Dedifferentiated amniotic fluid mesenchymal stem cell (primary cell): ENCODE results near the gene BCL2L1.
A peak's percentile ranks its signal among the peaks of the same experiment; 100 is the strongest.
"Not testable (repeated sequence)": the region's sequence is repeated elsewhere in the genome, so short reads cannot be mapped to it uniquely, and the experiment has no call there.

Source experiments
- DNase-seq: peaks from one replicate; pipeline ENCODE4 v3.0.0-alpha.2; 2016; ENCODE audit errors: extremely low spot score

BCL2L1 gene

DNA sequence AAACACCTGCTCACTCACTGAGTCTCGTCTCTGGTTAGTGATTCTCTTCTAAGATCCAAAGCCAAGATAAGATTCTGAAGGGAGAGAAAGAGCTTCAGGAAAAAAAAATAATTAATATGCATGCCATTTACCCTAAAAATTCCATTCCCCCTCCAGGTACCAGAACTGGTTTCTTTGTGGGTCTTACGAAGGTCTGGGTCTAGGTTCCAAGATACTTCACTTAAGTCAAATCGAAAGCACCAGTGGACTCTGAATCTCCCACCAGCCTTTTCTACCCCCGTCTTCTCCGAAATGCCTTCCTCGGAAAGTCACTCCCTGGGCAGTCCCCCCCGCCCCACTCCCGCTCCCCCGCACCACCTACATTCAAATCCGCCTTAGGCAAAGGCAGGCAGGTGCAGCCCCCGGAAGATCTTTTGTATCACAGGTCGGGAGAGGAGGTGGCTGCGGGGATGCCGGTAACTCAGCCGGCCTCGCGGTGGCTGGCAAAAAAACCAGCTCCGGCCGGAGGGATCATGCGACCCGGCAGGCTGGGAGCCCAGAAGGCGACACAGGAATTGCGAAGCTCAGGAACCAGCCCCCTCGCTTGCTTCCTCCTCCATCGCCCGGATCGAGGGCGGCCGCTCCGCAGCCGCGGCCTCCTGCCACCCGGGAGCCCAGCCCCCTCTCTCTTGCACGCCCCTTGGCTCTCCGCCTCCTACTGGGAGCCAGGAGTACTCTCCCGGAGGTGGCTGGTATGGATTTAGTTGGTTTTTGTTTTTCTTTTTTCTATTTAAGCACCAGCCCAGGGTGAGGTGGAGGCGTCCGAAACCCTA lies at the start of gene BCL2L1:
TSS of gene BCL2L1 (minus strand) at position 612 of the 812 bp plus-strand sequence. CDS start 650 bp downstream, outside the sequence.
- DNase-seq = peak; percentile 75

DNA sequence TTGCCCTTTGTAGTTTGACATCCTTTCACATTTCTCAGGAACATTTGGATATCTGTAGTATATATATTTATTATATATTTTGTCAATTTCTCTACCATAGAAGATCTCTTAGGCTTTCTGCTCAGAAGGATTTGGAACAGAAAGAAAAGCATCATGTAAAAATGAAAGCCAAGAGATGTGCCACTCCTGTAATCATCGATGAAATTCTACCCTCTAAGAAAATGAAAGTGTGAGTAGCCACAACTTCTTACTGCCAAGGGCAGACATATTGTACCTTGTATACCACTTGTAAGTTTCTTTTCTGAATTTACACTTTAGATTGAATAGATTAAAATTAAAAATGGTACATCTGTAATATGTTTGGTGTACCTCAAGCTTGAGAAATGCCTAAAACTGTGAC lies 47.6 kb upstream of the BCL2L1 start:
- DNase-seq = no peak

DNA sequence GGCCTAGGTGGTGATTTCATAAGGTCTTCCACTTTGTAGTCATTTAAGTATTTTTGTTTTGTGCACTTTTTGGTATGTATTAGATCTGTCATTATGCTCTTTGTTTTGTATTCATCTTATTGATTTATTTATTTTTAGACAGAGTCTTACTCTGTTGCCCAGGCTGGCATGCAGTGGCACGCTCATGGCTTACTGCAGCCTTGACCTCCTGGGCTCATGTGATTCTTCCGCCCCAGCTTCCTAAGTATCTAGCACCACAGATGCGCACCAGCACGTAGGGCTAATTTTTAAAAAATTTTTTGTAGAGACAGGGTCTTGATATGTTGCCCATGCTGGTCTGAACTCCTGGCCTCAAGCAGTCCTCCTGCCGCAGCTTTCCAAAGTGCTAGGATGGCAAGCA lies 47.0 kb upstream of the BCL2L1 start:
- DNase-seq = no peak

DNA sequence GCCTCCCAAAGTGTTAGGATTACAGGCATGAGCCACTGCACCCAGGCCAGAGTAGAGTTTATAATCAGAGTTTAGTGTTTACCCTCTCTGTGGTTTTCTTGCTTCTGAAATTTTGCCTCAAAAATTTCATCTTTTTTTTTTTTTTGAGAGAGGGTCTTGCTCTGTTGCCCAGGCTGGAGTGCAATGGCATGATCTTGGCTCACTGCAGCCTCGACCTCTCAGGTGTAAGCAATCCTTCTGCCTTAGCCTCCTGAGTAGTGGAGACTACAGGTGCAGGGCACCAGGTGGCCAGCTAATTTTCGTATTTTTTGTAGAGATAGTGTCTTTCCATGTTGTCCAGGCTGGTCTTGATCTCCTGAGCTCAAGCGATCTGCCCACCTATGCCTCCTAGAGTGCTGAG lies 45.1 kb upstream of the BCL2L1 start:
- DNase-seq = no peak

DNA sequence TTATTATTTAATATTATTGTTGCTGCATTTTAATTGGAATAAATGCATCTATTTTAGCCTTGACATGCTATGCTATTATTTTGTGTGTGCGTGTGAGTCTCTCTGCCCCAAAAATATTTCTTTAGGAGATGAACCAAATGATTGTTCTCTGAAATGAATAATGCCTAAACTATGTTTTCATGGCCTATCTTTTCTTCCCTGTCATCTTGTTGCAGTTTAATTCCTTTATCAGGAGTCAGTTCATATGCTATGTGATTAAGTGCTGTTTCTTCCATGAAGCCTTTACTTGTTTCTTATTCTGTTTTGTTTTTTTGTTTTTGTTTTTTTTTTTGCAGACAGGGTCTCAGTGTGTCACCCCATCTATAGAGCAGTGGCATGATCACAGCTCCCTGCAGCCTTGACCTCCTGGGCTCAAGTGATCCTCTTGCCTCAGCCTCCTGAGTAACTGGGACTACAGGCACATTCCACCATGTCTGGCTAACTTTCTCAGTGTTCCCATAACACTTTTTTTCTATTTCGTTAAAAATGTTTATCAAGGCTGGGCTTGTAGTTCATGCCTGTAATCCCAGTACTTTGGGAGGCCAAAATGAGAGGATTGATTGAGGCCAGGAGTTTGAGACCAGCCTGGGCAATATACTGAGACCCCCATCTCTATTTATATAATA lies 42.1 kb upstream of the BCL2L1 start:
- DNase-seq = peak; percentile 24

DNA sequence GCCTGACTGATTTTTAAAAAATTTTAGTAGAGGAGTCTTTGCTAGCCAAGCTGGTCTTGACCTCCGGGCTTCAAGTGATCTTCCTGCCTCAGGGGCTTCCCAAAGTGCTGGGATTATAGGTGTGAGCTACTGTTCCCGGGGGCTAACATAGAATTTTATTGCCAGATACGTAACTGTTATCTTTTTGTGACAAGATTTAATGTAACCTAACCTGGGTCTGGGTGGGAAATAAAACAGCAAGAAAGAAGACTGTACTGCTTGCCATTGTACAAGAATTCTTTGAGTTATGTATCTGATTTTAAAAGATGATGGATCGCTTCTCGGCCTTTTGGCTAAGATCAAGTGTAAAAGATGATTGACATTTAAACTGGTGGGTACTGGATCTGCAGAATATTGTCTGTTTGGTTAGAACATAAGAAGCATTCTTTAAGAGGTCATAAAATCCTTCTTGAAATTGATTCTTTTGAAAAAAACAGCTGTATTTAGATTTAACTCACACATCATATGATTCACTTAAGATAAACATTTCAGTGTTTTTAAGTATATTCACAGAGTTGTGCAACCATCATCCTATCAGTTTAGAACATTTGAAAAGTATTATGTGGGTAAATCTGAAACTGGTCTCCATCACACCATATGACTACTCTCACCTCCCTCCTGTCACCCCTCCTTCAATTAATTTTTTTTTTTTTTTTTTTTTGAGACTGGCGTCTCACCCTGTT lies 38.0 kb upstream of the BCL2L1 start:
- peak; percentile 43 for DNase-seq

DNA sequence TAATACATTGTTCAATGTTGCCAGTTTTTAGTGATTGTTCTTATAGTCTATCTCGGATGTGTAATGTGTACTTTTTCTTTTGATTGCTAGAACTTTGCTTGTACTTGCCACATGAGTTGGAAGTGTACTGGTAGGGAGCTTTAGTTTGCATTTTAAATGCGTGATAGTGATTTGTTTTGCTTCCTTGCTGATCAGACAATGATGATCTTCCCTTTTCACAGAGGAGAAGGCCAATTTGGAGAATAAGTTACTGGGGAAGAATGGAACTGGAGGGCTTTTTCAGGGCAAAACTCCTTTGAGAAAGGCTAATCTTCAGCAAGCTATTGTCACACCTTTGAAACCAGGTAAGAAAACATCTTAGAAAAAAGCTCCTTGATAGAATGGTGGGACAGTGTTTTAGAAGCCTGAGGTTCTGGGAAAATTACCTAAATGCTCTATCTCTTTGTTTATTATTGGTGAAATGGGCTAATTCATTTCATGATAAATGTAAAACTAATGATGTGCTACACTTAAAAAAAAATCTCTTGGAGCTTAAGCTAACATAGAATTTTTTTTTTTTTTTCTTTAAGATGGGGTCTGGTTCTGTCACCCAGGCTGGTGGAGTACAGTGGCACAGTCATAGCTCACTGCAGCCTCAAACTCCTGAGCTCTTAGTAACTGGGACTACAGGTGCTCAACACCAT lies 37.3 kb upstream of the BCL2L1 start:
- DNase-seq = no peak

DNA sequence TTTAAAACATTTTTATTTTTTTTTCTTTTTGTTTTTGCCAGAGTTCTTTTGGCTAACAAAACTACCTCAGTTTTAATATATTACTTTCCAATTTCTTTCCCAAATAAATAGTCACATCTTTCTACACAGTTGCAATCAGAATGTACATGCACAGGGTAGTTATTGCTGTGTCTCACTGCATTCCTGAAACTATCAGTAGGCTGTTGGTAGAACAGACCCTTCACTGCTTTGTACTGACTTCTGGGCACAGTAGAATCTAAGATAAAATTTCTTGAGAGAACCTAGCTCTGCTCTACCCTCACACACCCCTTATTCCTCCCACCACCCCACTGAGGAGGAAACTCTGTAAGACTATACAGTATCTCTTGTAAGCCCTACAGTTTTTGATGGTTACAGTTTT lies 36.3 kb upstream of the BCL2L1 start:
- DNase-seq = no peak

DNA sequence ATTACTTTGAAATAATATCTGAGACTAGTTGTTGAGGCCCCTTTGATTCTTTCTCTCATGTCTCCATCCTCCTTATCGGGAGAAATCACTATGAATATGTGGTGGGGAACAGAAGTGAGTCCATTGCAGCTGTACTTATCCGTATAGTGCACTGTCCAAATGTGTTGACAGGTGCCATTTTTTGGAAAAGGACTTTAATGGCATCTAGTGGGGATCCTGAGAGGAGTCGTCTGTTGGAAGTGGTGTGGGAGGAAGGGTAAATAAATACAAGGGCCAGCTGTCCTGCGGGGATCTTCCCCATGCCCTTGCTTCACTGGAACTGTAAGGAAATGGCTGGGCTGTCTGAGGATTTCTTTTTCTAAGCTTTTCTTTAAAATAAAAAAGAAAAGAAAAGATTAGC lies 35.9 kb upstream of the BCL2L1 start:
- DNase-seq = no peak

DNA sequence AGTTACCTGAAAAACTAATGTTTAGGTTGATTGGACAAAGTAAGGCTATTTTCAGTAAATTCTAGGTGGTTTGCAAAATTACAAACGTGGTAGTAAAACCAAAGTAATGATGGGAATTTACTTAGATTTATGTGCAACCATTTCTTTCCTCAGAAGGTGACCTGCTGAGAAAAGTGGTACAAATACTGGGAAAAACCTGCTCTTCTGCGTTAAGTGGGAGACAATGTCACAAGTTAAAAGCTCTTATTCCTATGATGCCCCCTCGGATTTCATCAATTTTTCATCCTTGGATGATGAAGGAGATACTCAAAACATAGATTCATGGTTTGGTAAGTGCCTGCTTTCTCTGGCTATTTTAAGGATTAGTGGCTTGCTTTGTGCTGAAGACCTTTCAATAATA lies 34.6 kb upstream of the BCL2L1 start:
- DNase-seq = no peak

DNA sequence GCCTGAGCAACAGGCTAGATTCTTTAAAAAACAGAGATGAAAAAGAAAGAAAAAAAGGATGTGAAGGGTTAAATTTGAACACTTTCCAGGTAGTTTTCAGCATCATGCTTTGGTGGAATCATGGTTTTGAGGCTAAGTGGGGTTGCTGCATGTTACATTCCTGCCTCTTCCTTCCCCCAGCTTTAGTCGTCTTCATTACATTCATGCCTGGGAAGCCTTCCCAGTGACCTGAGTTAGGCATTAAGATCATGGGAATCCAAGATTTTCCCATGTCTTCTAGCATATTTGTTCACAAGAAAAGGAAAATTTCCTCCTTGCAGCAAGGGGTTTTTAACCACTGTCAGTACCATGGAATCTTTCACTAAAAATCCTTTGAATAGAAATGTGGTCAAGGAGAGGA lies 28.5 kb upstream of the BCL2L1 start:
- peak; percentile 49 for DNase-seq

DNA sequence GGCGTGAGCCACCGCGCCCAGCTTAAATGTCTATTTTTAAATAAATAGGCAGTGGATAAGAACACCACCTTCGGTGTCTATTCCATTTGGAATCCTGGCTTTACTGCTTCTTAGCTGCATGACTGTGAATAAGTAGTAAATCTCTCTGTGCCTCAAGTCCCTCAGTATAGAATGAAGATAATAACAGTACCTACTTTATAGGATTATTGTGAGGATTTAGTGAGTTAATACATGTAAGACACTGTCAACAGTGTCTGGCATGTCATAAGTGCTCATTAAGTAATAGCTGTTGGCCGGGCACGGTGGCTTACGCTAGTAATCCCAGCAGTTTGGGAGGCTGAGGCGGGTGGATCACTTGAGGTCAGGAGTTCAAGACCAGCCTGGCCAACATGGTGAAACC lies 26.6 kb upstream of the BCL2L1 start:
- DNase-seq = no peak

DNA sequence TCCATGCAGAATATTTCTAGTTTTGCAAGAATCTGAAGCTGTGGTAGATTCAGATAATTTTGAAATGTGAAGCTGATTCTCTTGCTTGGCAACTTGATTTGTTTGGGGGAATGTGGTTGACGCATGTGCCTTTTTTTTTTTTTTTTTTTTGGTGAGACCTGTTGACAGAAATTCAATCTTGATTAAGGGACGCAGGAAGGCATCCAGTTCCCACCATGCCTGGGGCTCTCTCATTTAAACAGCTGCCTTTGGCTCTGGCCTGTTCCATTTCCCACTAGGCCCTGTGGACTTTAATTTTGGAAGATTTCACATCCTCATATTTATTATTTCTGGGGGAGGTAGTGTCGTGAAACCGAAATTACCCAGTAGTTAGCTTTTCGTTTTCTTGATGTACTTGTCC lies 25.0 kb upstream of the BCL2L1 start:
- DNase-seq = no peak

DNA sequence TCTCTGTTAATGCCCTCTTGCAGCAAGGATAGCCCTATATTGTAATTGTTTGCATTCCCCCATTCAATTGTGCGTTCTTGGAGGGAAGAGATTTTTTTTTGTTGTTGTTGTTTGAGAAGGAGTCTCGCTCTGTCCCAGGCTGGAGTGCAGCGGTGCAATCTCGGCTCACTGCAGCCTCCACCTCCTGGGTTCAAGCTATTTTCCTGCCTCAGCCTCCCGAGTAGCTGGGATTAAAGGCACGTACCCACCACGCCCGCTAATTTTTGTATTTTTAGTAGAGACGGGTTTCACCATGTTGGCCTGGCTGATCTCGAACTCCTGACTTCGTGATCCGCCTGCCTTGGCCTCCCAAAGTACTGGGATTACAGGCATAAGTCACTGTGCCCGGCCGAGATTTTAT lies 24.4 kb upstream of the BCL2L1 start:
- not testable (repeated sequence) for DNase-seq

DNA sequence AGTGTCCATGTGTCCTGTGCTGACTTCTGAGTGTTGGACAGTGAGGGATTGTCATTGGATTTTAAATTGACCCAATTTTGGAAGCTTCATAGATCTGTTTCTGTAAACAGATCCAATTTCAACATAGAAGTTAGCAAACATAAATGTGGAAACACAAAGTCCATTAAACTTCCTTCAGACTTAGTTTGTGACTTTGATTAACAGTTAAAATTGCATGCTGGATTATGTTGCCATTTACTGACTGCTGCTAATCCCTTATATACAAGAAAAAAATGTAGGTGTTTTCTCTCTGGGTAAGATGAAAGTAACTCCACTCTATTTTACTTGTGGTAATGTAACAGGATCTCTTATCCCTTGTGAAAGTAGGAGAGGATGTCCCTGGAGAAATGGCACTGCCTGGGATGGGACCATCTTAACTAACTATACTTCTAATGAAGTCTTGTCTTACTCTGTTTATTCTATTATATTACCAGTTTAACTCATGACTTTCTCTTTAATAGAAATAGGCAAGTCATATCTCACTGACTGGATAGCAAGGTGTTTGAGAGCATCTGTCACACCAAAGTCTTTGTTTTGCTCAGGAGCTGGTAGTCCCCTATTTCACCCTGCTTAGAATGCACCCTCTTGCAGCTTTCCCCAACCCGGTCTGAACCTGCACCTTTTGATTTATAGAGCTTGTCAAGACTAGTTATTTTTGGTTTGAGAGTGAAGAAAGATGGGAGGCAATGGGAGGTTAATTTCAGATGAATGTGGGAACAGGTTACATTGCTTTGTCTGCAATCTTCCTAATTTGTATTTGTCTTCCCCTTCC lies 23.6 kb upstream of the BCL2L1 start:
- DNase-seq = no peak

DNA sequence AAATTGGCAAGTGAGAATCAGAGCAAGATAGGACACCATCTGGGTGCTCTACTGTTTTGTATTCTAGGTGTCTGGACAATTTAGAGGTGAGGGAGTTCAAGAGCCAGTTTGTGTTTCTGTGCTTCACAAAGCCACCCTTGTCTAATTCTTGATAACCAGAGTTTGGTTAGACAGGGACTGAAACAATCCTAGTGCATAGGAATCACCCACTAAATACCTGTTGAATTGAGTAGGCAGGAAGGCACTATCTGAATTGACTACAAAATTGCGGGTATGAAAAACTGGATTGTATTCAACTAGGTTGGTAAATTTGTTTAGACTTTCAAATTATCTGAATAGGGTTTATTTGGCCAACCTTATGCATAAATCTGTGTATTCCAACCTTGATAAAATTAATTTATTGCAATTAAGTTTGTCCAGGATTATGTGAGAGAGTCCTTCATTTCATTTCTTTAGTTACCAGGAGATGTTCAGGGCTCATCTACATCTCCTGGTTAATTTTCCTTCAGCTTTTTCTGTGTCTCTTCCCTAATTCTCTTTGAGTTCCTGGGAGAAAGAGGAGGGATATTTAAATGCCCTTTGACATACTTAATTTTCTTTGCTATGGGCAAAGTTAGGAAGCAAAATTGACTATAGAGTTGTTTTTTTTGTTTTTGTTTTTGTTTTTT lies 18.1 kb upstream of the BCL2L1 start:
- no peak for DNase-seq

DNA sequence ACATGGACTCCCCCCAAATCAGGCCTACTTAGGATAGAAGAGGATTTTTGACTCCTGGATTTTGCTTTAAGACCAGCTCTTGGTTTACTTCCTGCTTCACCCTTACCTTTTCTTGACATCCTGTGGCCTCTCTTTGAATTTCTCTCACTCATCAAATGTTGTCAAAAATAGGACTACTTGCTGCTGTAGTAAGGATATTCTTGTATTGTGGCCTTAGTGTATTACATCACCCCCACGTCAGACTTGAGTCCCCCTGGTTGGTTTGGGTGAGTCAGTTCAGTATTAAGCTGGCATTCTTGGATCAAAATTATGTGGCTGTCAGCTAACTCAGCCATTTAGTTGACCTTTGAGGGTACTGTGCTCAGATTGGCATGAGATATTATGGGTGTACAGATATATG lies 17.5 kb upstream of the BCL2L1 start:
- no peak for DNase-seq

DNA sequence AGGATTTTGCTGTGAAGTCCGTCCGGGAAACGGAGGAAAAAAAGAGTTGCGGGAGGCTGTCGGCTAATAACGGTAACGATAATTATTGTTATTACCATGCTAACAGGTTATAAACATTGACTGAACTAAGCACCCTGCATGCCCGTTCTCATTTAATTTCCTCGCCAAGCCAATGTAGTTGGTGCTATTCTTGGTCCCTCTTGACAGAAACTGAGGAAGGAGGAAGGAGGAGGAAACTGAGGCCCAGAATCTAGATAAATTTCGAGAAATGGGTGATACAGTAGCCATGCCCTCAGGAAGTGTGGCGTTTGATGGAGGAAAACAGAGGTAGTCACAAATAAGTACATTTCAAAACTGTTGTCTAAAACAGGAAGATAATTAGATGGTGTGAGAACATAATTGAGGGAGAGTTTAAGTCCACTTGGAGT lies 16.9 kb upstream of the BCL2L1 start:
- no peak for DNase-seq

DNA sequence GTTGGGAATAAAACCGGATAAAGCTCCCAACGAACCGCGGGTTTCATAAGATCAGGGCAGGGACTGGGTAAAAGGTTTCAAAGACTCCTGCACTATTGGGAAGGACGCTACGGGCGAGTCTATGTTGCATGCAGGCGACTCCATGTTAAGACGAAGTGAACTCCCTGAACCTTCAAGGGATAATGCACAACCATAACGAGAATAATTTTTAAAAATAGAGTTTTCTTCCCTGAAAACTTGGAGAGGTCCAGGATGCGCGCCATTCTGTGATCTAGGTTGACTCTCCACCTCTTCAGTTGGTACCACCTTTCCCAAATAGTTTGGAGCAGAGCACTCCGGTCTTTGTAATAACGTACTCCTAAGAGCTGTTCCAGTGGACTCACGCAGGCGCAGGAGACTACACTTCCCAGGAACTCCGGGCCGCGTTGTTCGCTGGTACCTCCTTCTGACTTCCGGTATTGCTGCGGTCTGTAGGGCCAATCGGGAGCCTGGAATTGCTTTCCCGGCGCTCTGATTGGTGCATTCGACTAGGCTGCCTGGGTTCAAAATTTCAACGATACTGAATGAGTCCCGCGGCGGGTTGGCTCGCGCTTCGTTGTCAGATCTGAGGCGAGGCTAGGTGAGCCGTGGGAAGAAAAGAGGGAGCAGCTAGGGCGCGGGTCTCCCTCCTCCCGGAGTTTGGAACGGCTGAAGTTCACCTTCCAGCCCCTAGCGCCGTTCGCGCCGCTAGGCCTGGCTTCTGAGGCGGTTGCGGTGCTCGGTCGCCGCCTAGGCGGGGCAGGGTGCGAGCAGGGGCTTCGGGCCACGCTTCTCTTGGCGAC lies 16.3 kb upstream of the BCL2L1 start, which contains the start of gene TPX2:
TSS of gene TPX2 (plus strand) at position 562 of the 821 bp plus-strand sequence. CDS start 18,187 bp downstream, outside the sequence.
- DNase-seq = peak; percentile 98

DNA sequence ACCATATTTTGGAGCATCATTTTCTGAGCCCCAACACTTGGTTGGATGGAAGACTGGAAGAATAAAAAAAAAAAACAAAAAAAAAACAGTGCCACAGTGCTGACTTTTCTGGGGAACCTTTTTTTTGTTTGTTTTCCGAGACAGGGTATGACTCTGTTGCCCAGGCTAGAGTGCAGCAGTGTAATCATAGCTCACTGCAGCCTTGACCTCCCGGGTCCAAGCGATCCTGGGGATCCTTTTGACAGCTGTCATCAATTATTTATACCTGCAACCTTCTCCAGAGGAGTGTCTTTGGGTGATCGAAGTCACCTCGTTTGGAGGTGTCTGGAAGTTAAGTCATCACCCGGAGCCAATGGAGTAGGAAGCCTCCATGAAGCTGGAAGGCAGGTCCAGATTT lies 8.7 kb upstream of the BCL2L1 start:
- no peak for DNase-seq
